Esophagus mucosa (tissue), 1 donor: ENCODE results near the gene BEST1. TPM values are rescaled to one million over a fixed set of nuclear protein-coding genes. Genes with fewer than 3 reads are reported as not detected.

Source experiments
- ATAC-seq: fragments of 200-7000 bp; cut with Tn5 transposase; one replicate; pipeline ENCODE4 v1.9.1; 2020
- total RNA-seq: library from RNA; stranded (reverse); gene quantifications from one replicate; pipeline ENCODE4 v1.2.4, GENCODE V29; 2023
- donor health status: DM: yes; HTN: yes; CAD: no.

Gene BEST1
- 0.44 TPM for total RNA-seq

DNA sequence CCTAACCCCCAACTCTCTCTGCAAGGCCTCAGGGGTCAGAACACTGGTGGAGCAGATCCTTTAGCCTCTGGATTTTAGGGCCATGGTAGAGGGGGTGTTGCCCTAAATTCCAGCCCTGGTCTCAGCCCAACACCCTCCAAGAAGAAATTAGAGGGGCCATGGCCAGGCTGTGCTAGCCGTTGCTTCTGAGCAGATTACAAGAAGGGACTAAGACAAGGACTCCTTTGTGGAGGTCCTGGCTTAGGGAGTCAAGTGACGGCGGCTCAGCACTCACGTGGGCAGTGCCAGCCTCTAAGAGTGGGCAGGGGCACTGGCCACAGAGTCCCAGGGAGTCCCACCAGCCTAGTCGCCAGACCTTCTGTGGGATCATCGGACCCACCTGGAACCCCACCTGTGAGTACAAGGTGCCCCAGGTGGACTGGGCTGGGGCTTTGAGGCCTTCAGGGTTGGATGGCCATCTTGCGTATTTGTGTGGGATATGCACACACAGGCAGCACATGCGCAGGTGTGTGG lies at the start of gene BEST1:
Gene BEST1, plus strand, starts transcription at position 317 of the 513 bp plus-strand sequence. CDS start 1,456 bp downstream, outside the sequence.
- ATAC-seq = no peak

DNA sequence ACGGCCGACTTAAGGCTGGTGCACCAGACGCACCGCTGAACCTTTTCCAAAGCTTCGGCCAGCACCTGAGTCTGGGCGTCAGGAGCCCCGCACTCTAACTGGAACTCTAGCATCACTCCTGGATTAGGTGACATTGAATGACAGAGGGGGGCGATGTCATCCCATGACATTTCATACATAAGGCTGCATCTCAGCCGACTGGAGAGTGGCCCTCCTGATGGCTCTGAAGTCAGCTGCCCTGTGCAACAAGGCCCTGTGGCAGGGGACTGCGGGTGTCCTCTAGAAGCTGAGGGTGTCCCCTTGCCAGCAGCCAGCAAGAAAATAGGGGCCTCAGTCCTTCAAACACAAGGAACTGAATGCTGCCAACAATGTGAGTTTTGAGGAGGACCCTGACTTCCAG lies 48.8 kb upstream of the BEST1 start:
- ATAC-seq = no peak

DNA sequence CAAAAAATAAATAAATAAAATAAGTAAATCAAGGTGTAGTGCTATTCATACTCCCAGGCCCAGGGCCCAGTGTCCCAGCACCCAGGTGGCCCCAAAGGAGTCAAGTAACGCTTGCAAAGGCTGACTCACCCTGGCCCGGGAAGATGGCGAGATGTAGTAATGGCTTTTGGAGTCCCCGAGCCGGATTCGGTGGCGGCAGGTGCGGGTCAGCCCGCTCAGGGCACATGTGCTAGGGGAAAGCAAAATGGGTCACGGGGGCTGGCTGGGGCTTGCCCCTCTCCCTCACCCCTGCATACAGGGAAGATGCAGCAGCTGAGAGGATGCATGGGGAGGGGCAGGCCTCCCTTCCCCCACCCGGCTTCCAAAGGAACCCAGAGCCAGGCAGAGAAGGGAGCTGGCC lies 47.8 kb upstream of the BEST1 start:
- no peak for ATAC-seq

DNA sequence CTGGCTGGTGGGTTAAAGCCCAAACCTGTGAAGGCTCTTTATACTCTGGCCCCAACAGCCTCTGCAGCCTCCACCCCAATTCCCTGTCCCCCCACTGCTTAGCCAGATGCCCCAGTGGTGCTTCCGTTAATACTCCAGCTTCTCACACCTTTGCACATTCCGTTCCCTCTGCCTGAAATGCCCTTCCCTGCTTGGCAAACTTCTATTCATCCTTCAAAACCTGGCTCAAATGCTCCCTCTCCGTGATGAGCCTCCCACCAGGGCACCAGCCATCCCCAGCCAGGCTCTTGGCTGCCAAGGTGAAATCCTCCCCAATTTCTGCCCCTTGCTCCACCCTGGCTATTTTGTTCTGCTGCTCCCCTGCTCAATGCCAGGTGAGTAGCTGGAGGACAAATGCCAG lies 46.3 kb upstream of the BEST1 start:
- ATAC-seq = no peak

DNA sequence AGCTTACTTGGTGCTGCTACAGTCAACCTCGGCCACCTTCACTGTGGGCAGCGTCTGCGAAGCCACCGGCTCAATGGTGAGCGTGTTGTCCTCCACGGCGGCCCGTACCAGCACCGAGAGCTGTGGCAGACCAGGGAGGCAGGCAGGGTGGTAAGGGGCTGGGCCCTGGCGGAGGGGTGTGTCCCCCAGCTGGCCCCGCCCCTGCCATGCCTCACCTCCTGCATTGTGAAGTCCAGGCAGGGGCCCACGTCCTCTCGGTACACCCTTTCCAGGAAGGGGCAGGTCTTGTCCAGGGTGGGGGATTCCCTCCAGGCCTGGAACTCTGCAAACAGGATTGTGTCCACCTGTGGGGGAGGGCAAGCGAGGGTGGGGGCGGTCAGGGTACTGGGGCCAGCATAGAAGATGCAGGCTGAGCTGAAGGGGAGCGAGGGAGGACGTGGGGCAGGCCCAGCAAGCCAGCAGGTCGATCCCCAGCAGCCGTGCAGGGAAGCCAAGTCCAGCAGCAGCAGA lies 45.6 kb upstream of the BEST1 start:
- ATAC-seq = peak; percentile 19

DNA sequence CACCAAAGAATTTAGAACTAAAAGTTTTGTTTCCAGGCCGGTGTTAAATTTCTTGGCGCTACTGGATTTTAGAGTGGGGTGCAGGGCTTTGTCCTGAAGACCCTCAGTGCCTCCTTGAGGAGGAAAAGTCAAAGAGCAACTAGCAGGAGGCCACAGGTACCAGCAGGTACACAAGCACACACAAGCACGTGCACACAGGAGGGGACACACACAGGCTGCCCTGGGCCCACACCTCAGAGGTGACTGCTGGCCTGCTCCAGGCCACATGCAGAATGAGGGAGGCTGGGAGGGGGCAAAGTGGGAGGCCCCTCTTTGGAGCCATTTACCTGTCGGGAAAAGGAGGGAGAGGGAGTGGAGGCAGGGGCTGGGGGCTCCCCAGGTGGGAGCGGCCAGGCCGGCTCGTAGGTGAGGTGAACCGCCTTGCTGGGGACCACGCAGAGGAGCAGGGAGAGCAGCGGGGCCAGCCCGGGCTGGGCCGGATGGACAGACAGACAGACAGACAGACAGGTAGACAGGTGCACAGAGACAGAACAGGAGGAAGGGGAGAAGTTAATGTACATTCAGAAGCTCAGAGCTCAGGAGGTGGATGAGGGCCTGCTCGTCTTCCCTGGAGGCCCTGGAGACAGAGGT lies 45.0 kb upstream of the BEST1 start:
- no peak for ATAC-seq

DNA sequence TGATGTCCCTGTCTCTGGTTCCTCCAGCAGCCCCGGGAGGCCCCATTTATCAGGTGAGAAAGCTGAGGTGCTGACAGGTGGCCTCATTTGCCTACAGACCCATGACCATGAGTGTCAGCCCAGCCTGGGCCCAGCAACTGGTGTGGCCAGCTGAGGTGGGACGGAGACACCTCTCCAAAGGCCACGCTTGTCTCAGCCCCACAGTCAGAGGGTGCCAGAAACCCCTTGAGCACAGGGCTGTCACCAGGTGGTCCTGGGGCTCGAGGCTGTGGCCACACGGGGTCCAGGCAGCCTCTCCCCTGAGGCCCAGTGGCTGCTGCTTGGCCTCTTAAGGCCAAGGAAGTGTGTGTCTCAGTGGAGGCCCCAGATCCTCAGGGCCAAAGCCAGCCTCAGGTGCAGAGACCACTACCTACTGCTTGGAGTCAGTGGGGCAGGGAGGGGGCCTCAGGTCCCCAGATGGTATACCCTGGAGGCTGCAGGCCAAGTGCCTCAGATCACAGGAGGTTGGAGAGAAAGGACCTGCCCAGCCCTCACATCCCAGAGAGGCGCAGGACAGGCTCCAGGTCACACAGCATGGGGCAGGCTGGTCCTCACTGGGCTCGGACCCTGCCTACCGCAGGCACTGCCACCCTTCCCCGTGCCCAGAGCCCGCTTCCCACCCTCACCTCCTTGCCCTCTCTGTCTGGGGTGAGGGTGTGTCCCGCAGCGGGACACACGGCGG lies 44.2 kb upstream of the BEST1 start:
- no peak for ATAC-seq

DNA sequence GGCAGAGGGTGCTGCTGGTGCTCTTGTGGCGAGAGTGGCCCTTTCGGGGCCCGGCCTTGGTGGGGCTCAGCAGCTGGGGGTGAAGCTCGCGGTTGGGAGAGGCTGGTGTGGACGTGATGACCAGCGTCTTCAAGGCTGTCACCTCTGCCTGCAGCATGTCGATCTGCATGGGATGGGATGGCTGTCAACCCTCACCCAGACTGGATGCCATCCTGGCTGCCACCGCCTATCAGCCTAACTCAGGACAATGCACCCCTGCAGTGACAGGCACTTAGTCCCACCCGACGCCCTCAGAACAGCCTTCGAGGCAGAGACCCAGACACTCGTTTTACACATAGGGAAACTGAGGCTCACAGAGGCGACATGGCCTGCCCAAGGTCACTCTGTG lies 43.6 kb upstream of the BEST1 start:
- ATAC-seq = no peak

DNA sequence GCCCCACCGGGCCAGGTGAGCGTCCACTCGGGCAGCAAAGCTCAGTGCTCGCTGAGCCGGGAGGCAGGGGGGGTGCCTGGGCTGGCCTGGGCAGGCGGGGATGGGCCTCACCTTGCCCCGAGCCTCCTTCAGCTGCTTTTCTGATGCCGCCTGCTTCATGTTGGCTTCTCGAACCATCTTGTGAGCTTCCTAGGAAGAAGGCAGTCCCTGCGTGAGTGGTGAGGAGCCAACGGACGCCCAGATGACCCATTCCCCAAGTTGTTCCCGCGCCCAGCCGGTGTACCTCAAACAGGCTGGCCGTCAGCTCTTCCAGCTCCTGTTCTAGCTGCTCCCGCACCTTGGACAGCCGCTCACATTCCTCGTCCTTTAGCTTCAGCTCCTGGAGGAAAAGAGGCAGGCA lies 42.9 kb upstream of the BEST1 start:
- no peak for ATAC-seq

DNA sequence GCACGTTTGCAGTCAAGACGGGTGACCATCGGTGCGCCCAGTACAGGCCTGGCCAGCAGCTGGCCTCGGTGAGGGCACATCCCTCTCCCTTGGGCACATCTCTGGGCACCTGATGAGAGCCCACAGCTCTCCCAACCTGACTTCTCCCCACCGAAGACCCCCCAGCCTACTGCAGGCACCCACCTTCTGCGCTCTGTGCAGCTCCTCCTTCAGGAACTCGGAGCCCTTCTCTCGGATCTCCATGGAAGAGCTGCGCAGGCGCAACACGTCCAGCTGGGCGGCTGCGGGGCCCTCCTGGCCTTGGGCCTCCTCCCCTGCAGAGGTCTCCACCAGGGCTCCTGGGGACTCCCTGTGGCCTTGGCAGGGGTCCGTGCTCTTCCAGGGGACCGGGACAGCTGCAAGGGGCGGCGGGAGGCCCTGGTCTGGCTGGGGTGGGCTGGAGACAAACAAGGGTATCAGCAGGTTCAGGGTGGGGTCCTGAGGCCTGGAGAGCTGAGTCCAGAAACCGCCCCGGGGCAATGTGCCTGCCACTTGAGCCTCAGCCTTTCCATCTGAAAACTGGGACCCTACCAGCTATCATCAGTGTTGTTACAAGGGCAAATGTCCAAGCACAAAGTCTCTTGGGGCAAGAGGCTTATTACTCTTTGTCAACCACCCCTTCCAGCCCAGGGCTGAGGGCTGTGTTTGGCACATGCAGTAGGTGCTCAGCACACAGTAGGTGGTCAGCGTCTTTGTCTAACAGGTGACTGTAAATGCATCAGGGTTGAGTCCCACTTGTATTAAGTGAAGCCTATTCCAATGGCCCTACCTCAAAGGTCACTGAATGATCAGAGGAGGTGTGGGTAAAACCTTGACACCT lies 42.1 kb upstream of the BEST1 start:
- no peak for ATAC-seq

DNA sequence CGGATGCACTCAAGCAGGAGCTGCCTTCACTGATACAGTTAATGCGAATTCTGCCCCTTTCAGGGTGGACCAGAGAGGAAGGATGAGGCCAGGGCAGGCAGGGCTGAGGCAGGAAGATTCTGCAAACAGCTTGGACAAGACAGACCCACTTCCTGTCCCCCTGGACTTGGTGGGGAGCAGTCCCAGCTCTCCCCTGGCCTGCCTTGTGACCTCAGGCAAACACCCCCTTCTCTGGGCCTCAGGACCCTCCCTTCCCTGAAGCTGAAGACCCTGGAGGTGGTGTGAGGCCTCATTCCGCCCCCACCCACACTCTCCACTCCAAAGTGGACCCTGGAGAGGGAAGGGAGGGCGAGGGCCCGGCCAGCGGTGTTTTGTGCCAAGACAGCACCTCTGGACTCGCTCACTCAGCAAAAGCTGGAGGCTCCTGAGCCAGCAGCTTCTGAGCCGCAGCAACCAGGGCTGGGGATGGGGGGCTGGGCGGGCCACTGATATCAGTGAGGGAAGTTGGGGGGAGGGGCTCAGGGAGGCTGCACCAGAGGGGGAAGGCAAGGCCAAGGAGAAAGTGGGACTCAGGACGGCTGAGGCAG lies 41.3 kb upstream of the BEST1 start:
- no peak for ATAC-seq

DNA sequence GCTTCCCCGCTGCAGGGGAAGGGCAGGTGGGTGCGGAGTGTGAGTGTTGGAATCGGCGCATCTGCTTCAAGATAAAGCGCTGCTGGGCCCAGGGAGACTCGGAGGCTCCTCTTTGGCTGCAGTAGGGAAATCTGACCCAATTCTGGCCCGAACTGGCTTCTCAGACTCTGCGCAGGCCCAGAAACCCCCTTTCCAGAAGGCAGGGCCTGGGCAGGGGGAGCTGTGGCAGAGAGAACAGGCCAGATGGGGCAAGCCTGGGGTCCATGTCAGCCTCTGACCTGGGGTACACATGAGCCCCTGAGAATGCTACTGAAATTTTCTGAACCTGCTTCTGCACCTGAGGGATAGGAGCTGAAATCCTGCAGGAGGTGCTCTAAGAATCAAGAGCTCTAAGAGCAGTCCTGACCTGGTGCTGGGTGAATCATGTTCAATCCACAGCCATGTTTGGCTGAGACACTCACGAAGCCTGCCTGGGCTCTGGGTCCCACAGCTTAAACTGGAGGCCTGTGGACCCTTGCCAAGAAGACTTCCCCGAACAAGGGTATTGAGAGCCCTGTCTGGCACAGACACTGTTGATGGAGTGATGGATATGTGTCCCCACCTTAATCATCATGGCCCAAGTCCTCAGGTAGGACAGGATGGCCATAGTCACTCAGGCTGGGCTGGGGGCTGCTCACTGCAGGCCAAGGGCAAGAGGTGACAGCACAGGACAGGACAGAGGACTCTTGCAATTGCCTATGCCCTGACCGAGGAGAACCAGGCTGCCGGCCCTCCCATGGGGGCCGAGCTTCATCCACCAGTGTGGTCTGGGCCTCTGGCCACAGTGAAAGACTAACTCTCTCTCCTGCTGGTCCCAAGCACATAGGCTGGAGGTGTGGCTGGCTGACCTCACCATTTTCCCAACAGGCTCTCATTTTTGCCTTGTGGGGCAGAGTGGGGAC lies 39.7 kb upstream of the BEST1 start:
- no peak for ATAC-seq

DNA sequence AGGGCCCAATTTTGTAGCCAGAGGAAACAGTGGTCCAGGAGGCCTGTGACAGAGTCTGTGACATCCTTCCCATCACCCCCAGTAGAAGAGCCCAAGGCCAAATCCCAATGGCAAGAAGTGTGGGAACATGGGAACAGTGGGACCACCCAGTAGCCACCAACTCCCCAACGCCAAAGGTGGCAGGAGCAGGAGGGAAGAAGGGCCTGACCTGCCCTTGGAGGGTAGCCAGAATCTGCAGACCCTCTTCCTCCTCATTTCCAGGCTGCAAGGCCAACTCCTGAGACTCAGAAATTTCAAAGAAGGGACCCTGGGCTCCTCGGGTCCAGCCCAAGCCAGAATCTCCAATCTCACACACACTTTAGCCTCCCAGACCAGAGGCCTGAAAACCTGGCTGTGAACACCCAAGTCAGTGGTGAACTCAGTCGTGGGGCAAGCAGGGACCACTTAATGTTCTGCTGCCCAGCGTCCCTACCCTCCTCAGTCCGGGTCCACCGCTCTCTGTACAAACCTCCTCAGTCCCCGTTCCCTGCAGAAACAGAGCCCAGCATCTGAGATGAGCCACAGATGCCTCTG lies 38.9 kb upstream of the BEST1 start:
- no peak for ATAC-seq

DNA sequence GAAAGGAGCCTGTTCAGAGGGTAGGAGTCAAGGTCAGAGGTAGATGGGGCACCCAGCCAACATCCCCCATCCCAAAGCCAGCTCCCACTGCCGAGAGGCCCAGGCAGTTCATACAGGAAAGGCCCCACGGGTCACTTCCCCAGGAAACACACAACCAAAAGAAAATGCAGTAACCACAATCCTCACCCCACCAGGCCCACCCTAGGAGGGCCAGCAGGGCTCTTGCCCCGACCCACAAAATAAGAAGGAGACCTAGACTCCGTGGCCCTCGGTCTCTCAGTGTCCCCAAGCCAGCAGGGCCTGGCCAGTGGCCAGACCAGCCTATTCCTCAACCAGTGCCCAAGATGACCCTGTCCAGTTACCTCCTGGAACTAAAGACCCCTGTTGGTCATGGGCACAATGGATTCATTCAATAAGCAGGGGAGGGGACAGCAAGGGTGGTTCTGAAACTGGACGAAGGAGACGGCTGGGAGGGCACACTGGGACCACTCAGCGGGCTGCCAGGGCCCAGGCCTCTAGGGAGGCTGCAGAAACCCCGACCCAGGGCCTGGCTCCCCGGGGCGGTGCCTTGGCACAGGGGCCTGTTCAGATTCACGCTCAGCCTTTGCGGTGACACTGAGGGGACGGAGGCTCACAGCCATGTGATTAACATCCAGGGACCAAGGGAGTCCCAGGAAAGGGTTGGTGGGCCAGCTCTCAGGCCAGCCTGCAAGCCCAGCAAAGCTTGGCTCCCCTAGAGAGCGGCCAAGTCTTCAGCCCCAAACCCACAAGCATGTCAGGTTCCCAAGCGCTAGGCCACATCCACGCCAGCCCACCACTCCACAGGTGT lies 38.2 kb upstream of the BEST1 start:
- no peak for ATAC-seq

DNA sequence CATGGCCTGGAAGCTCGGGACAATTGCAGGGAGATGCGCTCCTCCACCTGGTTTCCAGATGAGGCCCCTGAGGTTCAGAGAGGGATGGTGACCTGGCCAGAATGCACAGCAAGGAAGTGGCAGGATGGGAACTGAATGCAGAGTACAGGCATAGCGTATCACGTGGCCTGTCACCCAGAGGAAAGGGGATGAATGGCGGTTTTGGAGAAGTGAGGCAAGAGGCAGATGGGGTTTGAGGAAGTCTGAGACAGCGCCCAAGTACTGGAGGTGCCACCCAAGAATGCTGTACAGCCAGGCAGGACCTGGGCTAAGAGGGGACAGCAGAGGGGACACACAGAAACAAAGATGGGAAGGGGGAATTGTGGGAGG lies 37.6 kb upstream of the BEST1 start:
- ATAC-seq = no peak

DNA sequence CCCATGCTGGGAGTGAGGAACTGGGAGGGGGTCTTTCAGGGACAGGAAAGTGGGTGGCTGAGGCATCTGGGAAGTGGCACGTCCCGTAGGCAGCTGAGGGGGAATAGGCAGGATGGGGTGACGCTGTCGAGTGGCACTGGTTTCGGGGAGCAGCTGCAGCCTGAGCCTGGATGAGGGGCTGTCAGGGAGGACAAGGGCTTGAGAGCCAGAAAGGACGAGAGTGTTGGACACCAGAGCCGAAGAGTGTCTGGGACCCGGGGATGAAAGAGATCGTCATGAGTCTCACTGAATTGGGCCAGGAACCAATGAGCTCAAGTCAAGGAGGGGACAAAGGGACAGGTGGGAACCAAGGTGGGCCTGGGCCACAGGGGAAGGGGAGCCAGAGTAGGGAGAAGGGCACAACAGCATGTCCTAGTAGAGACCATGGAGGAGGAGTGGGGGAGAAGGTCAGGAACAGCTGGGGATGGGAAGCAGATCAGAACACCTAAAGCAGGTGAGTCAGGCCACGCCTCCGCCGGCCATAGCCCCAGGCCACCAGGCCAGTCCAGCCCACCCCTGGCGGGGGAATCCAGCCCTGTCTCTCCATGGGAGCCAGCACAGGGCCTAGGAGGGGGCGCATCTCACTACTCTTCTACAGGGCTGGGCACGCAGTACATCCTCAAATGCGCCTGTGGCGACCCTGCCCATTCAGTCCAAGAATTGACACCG lies 37.0 kb upstream of the BEST1 start:
- ATAC-seq = no peak

DNA sequence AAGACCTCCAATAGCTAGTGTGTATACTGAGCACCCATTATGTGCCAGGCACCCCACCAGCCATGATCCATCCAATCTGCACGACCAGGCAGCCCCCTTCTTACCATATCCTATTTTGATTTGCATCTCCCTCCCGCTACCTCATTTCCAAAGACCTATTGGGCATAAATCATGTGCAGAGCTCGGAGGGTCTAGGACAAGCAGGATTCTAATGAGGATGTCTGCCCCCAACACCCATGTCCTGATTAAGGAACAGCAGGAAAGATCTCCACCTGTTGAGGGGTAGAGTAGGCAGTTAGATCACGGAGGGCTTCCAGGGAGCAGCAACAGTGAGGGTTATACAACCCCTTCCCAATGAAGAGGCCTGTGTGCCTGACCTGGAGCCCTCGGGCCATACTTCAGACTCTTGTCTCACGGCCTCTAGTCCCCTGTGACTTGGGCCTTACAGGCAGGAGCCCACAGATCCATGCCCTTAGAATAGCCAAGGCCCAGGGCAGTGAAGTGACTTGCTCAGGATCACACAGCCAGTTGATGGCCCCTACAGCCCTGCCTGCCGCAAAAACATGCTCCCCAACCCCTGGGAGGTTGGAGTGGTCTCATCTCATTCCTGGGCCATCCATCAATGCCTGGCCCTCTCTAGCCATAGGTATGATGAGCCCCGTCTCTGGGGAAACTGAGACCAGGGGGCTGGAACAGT lies 36.3 kb upstream of the BEST1 start:
- ATAC-seq = no peak

DNA sequence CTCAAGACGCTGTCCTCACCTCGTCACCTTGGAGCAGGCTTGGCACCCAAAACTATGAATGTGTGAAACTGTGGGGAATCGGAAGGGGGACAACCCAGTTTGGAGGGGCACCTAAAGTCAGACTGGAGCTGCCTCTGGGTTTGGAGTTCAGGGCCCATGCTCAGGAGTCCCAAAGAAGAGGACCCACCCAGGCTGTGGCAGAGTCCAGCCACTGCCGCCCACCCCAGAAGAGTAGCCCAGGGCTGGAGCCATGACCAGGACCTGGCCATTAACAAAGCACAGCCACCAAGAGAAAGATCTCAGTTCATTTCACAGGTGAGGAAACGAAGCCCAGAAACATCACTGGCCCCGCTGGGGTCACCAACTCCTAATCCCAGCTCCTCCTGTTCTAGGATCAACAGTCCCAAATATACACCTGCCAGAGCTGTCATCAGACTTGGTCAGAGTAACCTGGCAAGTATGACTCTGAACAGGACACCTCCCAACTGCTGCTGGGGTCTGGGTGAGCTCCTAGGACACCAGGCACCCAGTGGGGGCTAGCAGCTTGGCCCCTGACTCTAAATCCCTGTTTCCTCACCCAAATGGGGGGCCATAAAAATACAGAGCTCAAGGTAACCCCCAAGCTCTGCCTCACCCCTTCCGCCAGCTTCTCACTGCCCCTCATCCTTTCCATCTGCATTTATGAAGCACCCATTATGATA lies 35.5 kb upstream of the BEST1 start:
- ATAC-seq = no peak
